ENCODE measurements around the gene SLC41A1.

GRCh38 chr1:205743977-205744376 is 69.0 kb downstream of the SLC41A1 start:
- no peak for TF ChIP-seq EZH2 (IDR thresholded peaks at IDR 0.05)
- TF ChIP-seq POLR2AphosphoS5 (IDR thresholded peaks at IDR 0.05; ENCODE audit: borderline replicate concordance, low read depth, low read length): no peak
- TF ChIP-seq FOXP2 (optimal IDR thresholded peaks at IDR 0.05; ENCODE audit: control extremely low read depth, extremely low read length, insufficient read depth): no peak

Data from SK-N-MC (cell line).